ENCODE data around the gene NEDD4.

GRCh38 chr15:55915221-55915620 lies 78.2 kb downstream of the NEDD4 start:
- no peak for TF ChIP-seq GATA2 (IDR thresholded peaks at IDR 0.05; ENCODE audit: low read depth, low read length)
- no peak for TF ChIP-seq GATA3 (IDR thresholded peaks at IDR 0.05; ENCODE audit: low read depth, low read length)
